WTC11 (cell line): ENCODE measurements around the gene ELFN1. TPM values are rescaled to one million over a fixed set of nuclear protein-coding genes. Genes with fewer than 3 reads are reported as not detected.

Source experiments
- ATAC-seq: fragments of 200-7000 bp; cut with Tn5 transposase; 2 replicates; pipeline ENCODE4 v1.10.0; 2021; ENCODE audit warnings: mild to moderate bottlenecking, moderate library complexity
- CTCF ChIA-PET: fragments of 300-600 bp; sonication (Branson Sonifier 250); formaldehyde crosslinking; loops from one replicate; lab custom pipeline; 2021; ENCODE audit warnings: antibody characterized with exemption; lab: Charles Lee
- POLR2A ChIA-PET: fragments of 350-600 bp; sonication (Branson Sonifier 250); formaldehyde crosslinking; loops from one replicate; lab custom pipeline; 2021; ENCODE audit warnings: antibody characterized with exemption; lab: Charles Lee
- DNase-seq: peaks from one replicate; pipeline ENCODE4 v3.0.0; 2021; ENCODE audit warnings: low spot score
- H3K27ac Mint-ChIP-seq: 2 replicates; pipeline ENCODE4 v1.8.0; 2021; ENCODE audit warnings: mixed read lengths
- H3K27me3 Mint-ChIP-seq: 2 replicates; pipeline ENCODE4 v1.8.0; 2021; ENCODE audit warnings: low read depth, mild to moderate bottlenecking, moderate library complexity, mixed read lengths
- H3K36me3 Mint-ChIP-seq: 2 replicates; pipeline ENCODE4 v1.8.0; 2021; ENCODE audit warnings: mixed read lengths
- H3K4me1 Mint-ChIP-seq: 2 replicates; pipeline ENCODE4 v1.8.0; 2022; ENCODE audit warnings: mixed read lengths
- H3K4me3 Mint-ChIP-seq: 2 replicates; pipeline ENCODE4 v1.8.0; 2021; ENCODE audit warnings: mild to moderate bottlenecking, moderate library complexity, mixed read lengths
- H3K9me3 Mint-ChIP-seq: 2 replicates; pipeline ENCODE4 v1.8.0; 2021; ENCODE audit warnings: mixed read lengths
- GRHL2 ChIP-seq: fragments of 250-450 bp; sonication (Bioruptor Pico); IDR thresholded peaks from 2 replicates; pipeline ENCODE4 v1.8.0; 2022; ENCODE audit warnings: mild to moderate bottlenecking, moderate library complexity; ENCODE audit not compliant: insufficient replicate concordance, severe bottlenecking
- HMGA2 ChIP-seq: fragments of 250-450 bp; sonication (Bioruptor Pico); IDR thresholded peaks from 2 replicates; pipeline ENCODE4 v1.4.0; 2021; ENCODE audit warnings: mild to moderate bottlenecking, moderate library complexity
- NFE2L1 ChIP-seq: sonication (generic); formaldehyde crosslinking; IDR thresholded peaks from 2 replicates; pipeline ENCODE4 v1.8.1; 2023; ENCODE audit warnings: missing genetic modification reagents
- PRRX2 ChIP-seq: fragments of 250-450 bp; sonication (Bioruptor Pico); IDR thresholded peaks from 2 replicates; pipeline ENCODE4 v1.8.0; 2021; ENCODE audit warnings: mild to moderate bottlenecking
- RELA ChIP-seq: sonication (generic); formaldehyde crosslinking; IDR thresholded peaks from 2 replicates; pipeline ENCODE4 v1.8.1; 2022; ENCODE audit warnings: missing genetic modification reagents, mild to moderate bottlenecking, borderline replicate concordance
- SP1 ChIP-seq: sonication (generic); formaldehyde crosslinking; conservative IDR thresholded peaks from 2 replicates; pipeline ENCODE4 v1.8.1; 2022; ENCODE audit warnings: missing genetic modification reagents
- ZBTB21 ChIP-seq: sonication (generic); formaldehyde crosslinking; IDR thresholded peaks from 2 replicates; pipeline ENCODE4 v1.8.1; 2023; ENCODE audit warnings: mild to moderate bottlenecking, missing genetic modification reagents, borderline replicate concordance
- ZNF121 ChIP-seq: sonication (generic); formaldehyde crosslinking; IDR thresholded peaks from 2 replicates; pipeline ENCODE4 v1.8.0; 2023; ENCODE audit warnings: missing genetic modification reagents
- ZNF219 ChIP-seq: sonication (generic); formaldehyde crosslinking; IDR thresholded peaks from 2 replicates; pipeline ENCODE4 v1.8.0; 2023; ENCODE audit warnings: missing genetic modification reagents, mild to moderate bottlenecking, borderline replicate concordance
- ZNF232 ChIP-seq: sonication (generic); formaldehyde crosslinking; IDR thresholded peaks from 2 replicates; pipeline ENCODE4 v1.8.0; 2022; ENCODE audit warnings: mild to moderate bottlenecking, missing genetic modification reagents
- ZNF416 ChIP-seq: fragments of 250-450 bp; sonication (Bioruptor Pico); IDR thresholded peaks from 2 replicates; pipeline ENCODE4 v1.9.0; 2021; ENCODE audit warnings: mild to moderate bottlenecking, inconsistent platforms
- total RNA-seq: library from RNA; stranded (reverse); gene quantifications from 3 replicates; pipeline ENCODE4 v1.2.3, GENCODE V29; 2021
- TF ChIP-seq, protein P1 (sequence below): sonication (generic); formaldehyde crosslinking; IDR thresholded peaks from 2 replicates; pipeline ENCODE4 v1.8.0; 2022; ENCODE audit warnings: mild to moderate bottlenecking, missing genetic modification reagents
- TF ChIP-seq, protein P2 (sequence below): sonication (generic); formaldehyde crosslinking; IDR thresholded peaks from 2 replicates; pipeline ENCODE4 v1.8.1; 2022; ENCODE audit warnings: missing genetic modification reagents, borderline replicate concordance
- TF ChIP-seq, protein P3 (sequence below): sonication (generic); formaldehyde crosslinking; conservative IDR thresholded peaks from 2 replicates; pipeline ENCODE4 v1.8.1; 2022; ENCODE audit warnings: mild to moderate bottlenecking, missing genetic modification reagents
- TF ChIP-seq, protein P4 (sequence below): sonication (generic); formaldehyde crosslinking; IDR thresholded peaks from 2 replicates; pipeline ENCODE4 v1.8.0; 2022; ENCODE audit warnings: mild to moderate bottlenecking, missing genetic modification reagents
- TF ChIP-seq, protein P5 (sequence below): sonication (generic); formaldehyde crosslinking; IDR thresholded peaks from 2 replicates; pipeline ENCODE4 v1.8.1; 2023; ENCODE audit warnings: mild to moderate bottlenecking, missing genetic modification reagents, moderate library complexity
- TF ChIP-seq, protein P6 (sequence below): sonication (generic); formaldehyde crosslinking; IDR thresholded peaks from 2 replicates; pipeline ENCODE4 v1.8.0; 2023; ENCODE audit warnings: missing genetic modification reagents
- TF ChIP-seq, protein P7 (sequence below): sonication (generic); formaldehyde crosslinking; IDR thresholded peaks from 2 replicates; pipeline ENCODE4 v1.8.0; 2023; ENCODE audit warnings: mild to moderate bottlenecking, missing genetic modification reagents
- TF ChIP-seq, protein P8 (sequence below): fragments of 250-450 bp; sonication (Bioruptor Pico); IDR thresholded peaks from 2 replicates; pipeline ENCODE4 v1.9.0; 2021; ENCODE audit warnings: mild to moderate bottlenecking
- TF ChIP-seq, protein P9 (sequence below): fragments of 250-450 bp; sonication (Bioruptor Pico); IDR thresholded peaks from 2 replicates; pipeline ENCODE4 v1.9.0; 2021; ENCODE audit warnings: mild to moderate bottlenecking

Gene ELFN1
- total RNA-seq, 1 experiment from 2014 or later: 4.6 TPM

DNA sequence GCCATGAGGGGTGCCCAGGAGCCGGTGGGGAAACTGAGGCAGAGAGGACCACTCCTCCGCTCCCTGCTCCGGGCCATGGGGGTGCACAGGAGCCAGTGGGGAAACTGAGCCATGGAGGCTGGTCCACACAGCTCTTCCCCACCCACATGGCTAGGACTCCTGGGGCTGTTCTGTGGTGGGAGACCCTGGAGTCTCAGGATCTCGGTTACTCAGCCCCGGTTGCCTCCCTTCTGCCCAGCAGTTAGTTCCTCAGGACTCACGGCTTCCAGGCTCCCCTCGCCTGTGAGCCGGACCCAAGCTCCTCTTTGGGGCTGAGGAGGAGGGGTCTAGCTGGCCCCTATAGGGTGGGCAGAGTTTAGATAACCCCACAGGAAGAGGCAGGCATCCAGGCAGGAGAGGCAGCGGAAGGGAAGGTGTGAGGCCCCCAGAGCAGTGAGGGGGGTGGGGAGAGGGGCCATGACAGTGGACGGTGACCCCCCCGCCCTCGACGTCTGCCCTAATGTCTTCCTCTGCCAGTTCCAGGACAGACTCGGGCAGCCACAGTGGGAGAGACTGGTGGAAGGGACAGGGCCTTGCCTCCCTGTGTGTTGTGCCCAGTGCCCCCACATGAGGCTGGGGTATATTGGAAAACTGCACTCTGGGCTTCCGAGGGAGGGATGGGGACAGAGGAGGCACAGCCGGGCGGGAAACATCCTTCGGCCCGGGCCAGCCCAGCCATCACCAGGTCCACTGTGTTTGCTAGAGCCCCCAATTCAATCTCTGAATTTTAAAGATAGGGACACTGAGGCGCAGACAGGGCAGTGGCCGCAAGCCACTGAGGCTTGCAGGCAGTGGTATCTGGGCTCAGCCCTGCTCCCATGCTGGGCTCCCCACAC lies 4.3 kb downstream of the ELFN1 start:
- peaks cover 26% of the 10 kb centered on the region for H3K27me3 Mint-ChIP-seq
- CTCF ChIA-PET: interaction anchor here (0.8 to 1.0 kb wide), 2 partner anchors 10 to 84 kb away, joined by 3 to 4 read pairs; no protein-coding TSS in a partner anchor
- no peaks in the 10 kb centered on the region for H3K36me3 Mint-ChIP-seq
- DNase-seq (no peak), ATAC-seq (no peak)
- no peaks in the 10 kb centered on the region for H3K9me3 Mint-ChIP-seq
- H3K4me3 Mint-ChIP-seq: no peak overlapping the region
- peaks cover 7% of the 10 kb centered on the region; the same call in 1 of the 2 replicates for H3K4me1 Mint-ChIP-seq
- no peak overlapping the region for H3K27ac Mint-ChIP-seq
- POLR2A ChIA-PET: no interaction called here
- TF ChIP-seq, protein P1, sequence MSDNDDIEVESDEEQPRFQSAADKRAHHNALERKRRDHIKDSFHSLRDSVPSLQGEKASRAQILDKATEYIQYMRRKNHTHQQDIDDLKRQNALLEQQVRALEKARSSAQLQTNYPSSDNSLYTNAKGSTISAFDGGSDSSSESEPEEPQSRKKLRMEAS: no peak
- TF ChIP-seq ZBTB21 (no peak), ZNF219 (CRISPR knock-in tag) (no peak), ZNF121 (CRISPR knock-in tag) (no peak)
- TF ChIP-seq, protein P2, sequence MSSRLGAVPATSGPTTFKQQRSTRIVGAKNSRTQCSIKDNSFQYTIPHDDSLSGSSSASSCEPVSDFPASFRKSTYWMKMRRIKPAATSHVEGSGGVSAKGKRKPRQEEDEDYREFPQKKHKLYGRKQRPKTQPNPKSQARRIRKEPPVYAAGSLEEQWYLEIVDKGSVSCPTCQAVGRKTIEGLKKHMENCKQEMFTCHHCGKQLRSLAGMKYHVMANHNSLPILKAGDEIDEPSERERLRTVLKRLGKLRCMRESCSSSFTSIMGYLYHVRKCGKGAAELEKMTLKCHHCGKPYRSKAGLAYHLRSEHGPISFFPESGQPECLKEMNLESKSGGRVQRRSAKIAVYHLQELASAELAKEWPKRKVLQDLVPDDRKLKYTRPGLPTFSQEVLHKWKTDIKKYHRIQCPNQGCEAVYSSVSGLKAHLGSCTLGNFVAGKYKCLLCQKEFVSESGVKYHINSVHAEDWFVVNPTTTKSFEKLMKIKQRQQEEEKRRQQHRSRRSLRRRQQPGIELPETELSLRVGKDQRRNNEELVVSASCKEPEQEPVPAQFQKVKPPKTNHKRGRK (CRISPR knock-in tag): no peak
- TF ChIP-seq, protein P3, sequence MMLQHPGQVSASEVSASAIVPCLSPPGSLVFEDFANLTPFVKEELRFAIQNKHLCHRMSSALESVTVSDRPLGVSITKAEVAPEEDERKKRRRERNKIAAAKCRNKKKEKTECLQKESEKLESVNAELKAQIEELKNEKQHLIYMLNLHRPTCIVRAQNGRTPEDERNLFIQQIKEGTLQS (CRISPR knock-in tag): no peak
- TF ChIP-seq, protein P4, sequence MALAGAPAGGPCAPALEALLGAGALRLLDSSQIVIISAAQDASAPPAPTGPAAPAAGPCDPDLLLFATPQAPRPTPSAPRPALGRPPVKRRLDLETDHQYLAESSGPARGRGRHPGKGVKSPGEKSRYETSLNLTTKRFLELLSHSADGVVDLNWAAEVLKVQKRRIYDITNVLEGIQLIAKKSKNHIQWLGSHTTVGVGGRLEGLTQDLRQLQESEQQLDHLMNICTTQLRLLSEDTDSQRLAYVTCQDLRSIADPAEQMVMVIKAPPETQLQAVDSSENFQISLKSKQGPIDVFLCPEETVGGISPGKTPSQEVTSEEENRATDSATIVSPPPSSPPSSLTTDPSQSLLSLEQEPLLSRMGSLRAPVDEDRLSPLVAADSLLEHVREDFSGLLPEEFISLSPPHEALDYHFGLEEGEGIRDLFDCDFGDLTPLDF (CRISPR knock-in tag): no peak

DNA sequence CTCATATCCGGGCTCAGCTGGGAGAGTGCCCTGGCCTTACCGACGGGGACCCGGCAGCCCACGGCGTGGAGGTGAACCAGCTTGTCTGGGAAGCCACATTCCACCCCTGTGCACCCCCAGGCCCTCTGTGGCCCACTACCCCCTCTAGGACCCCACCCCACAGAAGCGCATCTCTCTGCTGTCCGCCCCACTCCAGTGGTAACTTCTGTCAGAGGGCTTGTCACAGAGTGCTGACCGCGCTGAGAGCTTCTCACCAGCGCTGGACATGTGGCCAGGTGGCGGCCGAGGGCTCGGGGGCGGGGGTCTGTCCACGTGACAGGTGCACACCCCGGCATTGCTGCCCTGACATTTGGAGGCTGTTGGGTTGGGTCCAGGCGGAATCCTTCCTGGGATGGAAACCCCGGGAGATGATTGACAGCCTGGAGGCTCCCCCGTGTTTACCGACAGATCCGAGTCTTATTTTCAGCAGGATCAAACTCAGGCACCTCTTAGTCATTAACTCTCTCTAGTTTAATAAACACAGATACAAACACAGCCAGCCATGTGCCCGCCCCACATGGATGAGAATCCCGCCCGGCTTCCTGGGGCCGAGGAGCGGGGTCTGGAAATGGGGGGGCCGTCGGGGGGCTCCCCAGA lies 5.1 kb downstream of the ELFN1 start:
- Mint-ChIP-seq H3K36me3 (no peaks in the 10 kb centered on the region), H3K4me3 (no peak overlapping the region), H3K27ac (no peak overlapping the region), H3K27me3 (peaks cover 25% of the 10 kb centered on the region), H3K9me3 (no peaks in the 10 kb centered on the region), H3K4me1 (peaks cover 7% of the 10 kb centered on the region; the same call in 1 of the 2 replicates)
- no peak for TF ChIP-seq ZNF416
- no peak for TF ChIP-seq ZNF232 (CRISPR knock-in tag)
- TF ChIP-seq, protein P5, sequence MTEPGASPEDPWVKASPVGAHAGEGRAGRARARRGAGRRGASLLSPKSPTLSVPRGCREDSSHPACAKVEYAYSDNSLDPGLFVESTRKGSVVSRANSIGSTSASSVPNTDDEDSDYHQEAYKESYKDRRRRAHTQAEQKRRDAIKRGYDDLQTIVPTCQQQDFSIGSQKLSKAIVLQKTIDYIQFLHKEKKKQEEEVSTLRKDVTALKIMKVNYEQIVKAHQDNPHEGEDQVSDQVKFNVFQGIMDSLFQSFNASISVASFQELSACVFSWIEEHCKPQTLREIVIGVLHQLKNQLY (CRISPR knock-in tag): no peak
- no peak for TF ChIP-seq HMGA2 (CRISPR knock-in tag)
- no peak for TF ChIP-seq GRHL2
- TF ChIP-seq SP1: no peak
- TF ChIP-seq, protein P6, sequence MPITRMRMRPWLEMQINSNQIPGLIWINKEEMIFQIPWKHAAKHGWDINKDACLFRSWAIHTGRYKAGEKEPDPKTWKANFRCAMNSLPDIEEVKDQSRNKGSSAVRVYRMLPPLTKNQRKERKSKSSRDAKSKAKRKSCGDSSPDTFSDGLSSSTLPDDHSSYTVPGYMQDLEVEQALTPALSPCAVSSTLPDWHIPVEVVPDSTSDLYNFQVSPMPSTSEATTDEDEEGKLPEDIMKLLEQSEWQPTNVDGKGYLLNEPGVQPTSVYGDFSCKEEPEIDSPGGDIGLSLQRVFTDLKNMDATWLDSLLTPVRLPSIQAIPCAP (CRISPR knock-in tag): no peak
- no peak for TF ChIP-seq RELA (CRISPR knock-in tag)
- TF ChIP-seq, protein P7, sequence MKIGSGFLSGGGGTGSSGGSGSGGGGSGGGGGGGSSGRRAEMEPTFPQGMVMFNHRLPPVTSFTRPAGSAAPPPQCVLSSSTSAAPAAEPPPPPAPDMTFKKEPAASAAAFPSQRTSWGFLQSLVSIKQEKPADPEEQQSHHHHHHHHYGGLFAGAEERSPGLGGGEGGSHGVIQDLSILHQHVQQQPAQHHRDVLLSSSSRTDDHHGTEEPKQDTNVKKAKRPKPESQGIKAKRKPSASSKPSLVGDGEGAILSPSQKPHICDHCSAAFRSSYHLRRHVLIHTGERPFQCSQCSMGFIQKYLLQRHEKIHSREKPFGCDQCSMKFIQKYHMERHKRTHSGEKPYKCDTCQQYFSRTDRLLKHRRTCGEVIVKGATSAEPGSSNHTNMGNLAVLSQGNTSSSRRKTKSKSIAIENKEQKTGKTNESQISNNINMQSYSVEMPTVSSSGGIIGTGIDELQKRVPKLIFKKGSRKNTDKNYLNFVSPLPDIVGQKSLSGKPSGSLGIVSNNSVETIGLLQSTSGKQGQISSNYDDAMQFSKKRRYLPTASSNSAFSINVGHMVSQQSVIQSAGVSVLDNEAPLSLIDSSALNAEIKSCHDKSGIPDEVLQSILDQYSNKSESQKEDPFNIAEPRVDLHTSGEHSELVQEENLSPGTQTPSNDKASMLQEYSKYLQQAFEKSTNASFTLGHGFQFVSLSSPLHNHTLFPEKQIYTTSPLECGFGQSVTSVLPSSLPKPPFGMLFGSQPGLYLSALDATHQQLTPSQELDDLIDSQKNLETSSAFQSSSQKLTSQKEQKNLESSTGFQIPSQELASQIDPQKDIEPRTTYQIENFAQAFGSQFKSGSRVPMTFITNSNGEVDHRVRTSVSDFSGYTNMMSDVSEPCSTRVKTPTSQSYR (CRISPR knock-in tag): no peak
- TF ChIP-seq, protein P8, sequence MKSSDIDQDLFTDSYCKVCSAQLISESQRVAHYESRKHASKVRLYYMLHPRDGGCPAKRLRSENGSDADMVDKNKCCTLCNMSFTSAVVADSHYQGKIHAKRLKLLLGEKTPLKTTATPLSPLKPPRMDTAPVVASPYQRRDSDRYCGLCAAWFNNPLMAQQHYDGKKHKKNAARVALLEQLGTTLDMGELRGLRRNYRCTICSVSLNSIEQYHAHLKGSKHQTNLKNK: no peak
- TF ChIP-seq, protein P9, sequence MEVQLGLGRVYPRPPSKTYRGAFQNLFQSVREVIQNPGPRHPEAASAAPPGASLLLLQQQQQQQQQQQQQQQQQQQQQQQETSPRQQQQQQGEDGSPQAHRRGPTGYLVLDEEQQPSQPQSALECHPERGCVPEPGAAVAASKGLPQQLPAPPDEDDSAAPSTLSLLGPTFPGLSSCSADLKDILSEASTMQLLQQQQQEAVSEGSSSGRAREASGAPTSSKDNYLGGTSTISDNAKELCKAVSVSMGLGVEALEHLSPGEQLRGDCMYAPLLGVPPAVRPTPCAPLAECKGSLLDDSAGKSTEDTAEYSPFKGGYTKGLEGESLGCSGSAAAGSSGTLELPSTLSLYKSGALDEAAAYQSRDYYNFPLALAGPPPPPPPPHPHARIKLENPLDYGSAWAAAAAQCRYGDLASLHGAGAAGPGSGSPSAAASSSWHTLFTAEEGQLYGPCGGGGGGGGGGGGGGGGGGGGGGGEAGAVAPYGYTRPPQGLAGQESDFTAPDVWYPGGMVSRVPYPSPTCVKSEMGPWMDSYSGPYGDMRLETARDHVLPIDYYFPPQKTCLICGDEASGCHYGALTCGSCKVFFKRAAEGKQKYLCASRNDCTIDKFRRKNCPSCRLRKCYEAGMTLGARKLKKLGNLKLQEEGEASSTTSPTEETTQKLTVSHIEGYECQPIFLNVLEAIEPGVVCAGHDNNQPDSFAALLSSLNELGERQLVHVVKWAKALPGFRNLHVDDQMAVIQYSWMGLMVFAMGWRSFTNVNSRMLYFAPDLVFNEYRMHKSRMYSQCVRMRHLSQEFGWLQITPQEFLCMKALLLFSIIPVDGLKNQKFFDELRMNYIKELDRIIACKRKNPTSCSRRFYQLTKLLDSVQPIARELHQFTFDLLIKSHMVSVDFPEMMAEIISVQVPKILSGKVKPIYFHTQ: no peak
- no peak for TF ChIP-seq ZBTB21
- TF ChIP-seq PRRX2 (CRISPR knock-in tag): no peak
- TF ChIP-seq, protein P1: no peak
- no peak for TF ChIP-seq NFE2L1 (CRISPR knock-in tag)
- CTCF ChIA-PET: interaction anchor here (0.8 kb wide), 1 partner anchor 84 kb away, joined by 4 read pairs; no protein-coding TSS in a partner anchor
- DNase-seq (no peak), ATAC-seq (no peak)
- POLR2A ChIA-PET: no interaction called here
